OCI-LY1 (cell line): ENCODE measurements around the gene PRCP.

Source experiments
- H2AFZ ChIP-seq: fragments of 200-600 bp; sonication (generic), shearing (Covaris generic); 2 replicates; pipeline ENCODE4 v1.6.0; 2014; ENCODE audit warnings: antibody characterized with exemption, mild to moderate bottlenecking, low read length
- H3F3A ChIP-seq: fragments of 200-600 bp; sonication (generic), shearing (Covaris generic); 2 replicates; pipeline ENCODE4 v1.6.0; 2014; ENCODE audit warnings: mild to moderate bottlenecking, antibody characterized with exemption, low read length, moderate library complexity; ENCODE audit not compliant: insufficient read depth
- H3K27ac ChIP-seq: fragments of 200-600 bp; sonication (generic); 2 replicates; pipeline ENCODE4 v1.5.1; 2014; ENCODE audit warnings: low read length, mixed run types, mild to moderate bottlenecking, low read depth; ENCODE audit not compliant: poor library complexity, severe bottlenecking
- H3K27me3 ChIP-seq: fragments of 200-600 bp; sonication (generic); 2 replicates; pipeline ENCODE4 v1.6.0; 2014; ENCODE audit warnings: antibody characterized with exemption, mild to moderate bottlenecking, low read length, moderate library complexity; ENCODE audit not compliant: insufficient read depth
- H3K36me3 ChIP-seq: fragments of 200-600 bp; sonication (generic); 2 replicates; pipeline ENCODE4 v1.6.1; 2014; ENCODE audit warnings: mild to moderate bottlenecking, antibody characterized with exemption, low read length, moderate library complexity, mixed read lengths; ENCODE audit not compliant: insufficient read depth
- H3K4me1 ChIP-seq: fragments of 200-600 bp; sonication (generic); 2 replicates; pipeline ENCODE4 v1.5.1; 2014; ENCODE audit warnings: mild to moderate bottlenecking, low read length, moderate library complexity; ENCODE audit not compliant: insufficient read depth, severe bottlenecking
- H3K4me2 ChIP-seq: fragments of 200-600 bp; sonication (generic), shearing (Covaris generic); 2 replicates; pipeline ENCODE4 v1.6.1; 2014; ENCODE audit warnings: low read length
- H3K4me3 ChIP-seq: fragments of 200-600 bp; sonication (generic); 2 replicates; pipeline ENCODE4 v1.5.1; 2014; ENCODE audit warnings: low read length, low read depth, mild to moderate bottlenecking, mixed read lengths; ENCODE audit not compliant: poor library complexity, severe bottlenecking
- H3K79me2 ChIP-seq: fragments of 200-600 bp; shearing (Covaris generic); 2 replicates; pipeline ENCODE4 v1.6.1; 2016; ENCODE audit warnings: mixed run types, low read length, mixed read lengths; ENCODE audit not compliant: insufficient read depth
- H3K9ac ChIP-seq: fragments of 200-600 bp; sonication (generic), shearing (Covaris generic); 2 replicates; pipeline ENCODE4 v1.6.1; 2014; ENCODE audit warnings: mild to moderate bottlenecking, low read length, mixed read lengths
- H3K9me2 ChIP-seq: fragments of 200-600 bp; sonication (generic), shearing (Covaris generic); 2 replicates; pipeline ENCODE4 v1.6.1; 2014; ENCODE audit warnings: low read depth, mild to moderate bottlenecking, low read length, mixed read lengths
- H3K9me3 ChIP-seq: fragments of 200-600 bp; shearing (Covaris generic); 2 replicates; pipeline ENCODE4 v1.6.1; 2014; ENCODE audit warnings: low read length, mixed read lengths
- H4K20me1 ChIP-seq: fragments of 200-600 bp; sonication (generic), shearing (Covaris generic); 2 replicates; pipeline ENCODE4 v1.6.0; 2016; ENCODE audit warnings: mild to moderate bottlenecking, low read length; ENCODE audit not compliant: insufficient read depth
- EZH2 ChIP-seq: fragments of 200-600 bp; sonication (generic), shearing (Covaris generic); IDR thresholded peaks from 2 replicates; pipeline ENCODE4 v1.8.0; 2017; ENCODE audit warnings: borderline replicate concordance, mixed run types, mild to moderate bottlenecking, antibody characterized with exemption, low read length, moderate library complexity, mixed read lengths
- TF ChIP-seq, protein P1 (sequence below): fragments of 200-600 bp; sonication (generic), shearing (Covaris generic); IDR thresholded peaks from 2 replicates; pipeline ENCODE4 v1.5.1; 2017; ENCODE audit warnings: mild to moderate bottlenecking, antibody characterized with exemption, low read length, moderate library complexity, mixed read lengths

Gene PRCP

GRCh38 chr11:82837650-82838049, 62.6 kb downstream of the PRCP start:
- H4K20me1 ChIP-seq: no peaks in the 10 kb centered on the region
- no peak overlapping the region for H3K9ac ChIP-seq
- H3K27ac ChIP-seq: no peak overlapping the region
- no peaks in the 10 kb centered on the region for H3K9me3 ChIP-seq
- no peaks in the 10 kb centered on the region for H3K9me2 ChIP-seq
- no peaks in the 10 kb centered on the region for H3K36me3 ChIP-seq
- no peak overlapping the region for H2AFZ ChIP-seq
- no peaks in the 10 kb centered on the region for H3K27me3 ChIP-seq
- no peak overlapping the region for H3K4me3 ChIP-seq
- H3K79me2 ChIP-seq: no peaks in the 10 kb centered on the region
- no peak for TF ChIP-seq EZH2
- TF ChIP-seq, protein P1, sequence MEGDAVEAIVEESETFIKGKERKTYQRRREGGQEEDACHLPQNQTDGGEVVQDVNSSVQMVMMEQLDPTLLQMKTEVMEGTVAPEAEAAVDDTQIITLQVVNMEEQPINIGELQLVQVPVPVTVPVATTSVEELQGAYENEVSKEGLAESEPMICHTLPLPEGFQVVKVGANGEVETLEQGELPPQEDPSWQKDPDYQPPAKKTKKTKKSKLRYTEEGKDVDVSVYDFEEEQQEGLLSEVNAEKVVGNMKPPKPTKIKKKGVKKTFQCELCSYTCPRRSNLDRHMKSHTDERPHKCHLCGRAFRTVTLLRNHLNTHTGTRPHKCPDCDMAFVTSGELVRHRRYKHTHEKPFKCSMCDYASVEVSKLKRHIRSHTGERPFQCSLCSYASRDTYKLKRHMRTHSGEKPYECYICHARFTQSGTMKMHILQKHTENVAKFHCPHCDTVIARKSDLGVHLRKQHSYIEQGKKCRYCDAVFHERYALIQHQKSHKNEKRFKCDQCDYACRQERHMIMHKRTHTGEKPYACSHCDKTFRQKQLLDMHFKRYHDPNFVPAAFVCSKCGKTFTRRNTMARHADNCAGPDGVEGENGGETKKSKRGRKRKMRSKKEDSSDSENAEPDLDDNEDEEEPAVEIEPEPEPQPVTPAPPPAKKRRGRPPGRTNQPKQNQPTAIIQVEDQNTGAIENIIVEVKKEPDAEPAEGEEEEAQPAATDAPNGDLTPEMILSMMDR: no peak
- no peaks in the 10 kb centered on the region for H3K4me1 ChIP-seq
- H3K4me2 ChIP-seq: no peak overlapping the region
- no peaks in the 10 kb centered on the region for H3F3A ChIP-seq

DNA sequence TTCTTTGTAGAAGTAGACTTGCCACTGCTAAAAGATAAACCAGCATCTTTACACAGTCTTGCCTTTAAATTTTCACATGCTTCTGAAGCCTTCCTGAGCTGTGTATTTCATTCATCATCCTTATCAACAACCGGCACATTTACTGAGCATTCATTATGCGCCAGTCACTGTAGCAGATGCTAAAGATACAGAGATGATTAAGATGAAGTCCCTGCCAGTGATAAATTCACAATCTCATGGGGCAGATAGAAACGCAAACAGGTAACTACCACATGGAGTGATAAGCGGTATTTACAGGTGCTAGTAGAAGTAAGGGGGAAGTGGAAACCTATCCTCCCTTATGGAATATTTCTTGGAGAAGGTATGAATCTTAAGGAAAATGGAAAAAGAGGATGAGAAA, 67.2 kb downstream of the PRCP start:
- no peak overlapping the region for H2AFZ ChIP-seq
- no peaks in the 10 kb centered on the region for H3K4me1 ChIP-seq
- no peaks in the 10 kb centered on the region for H3F3A ChIP-seq
- H3K9me2 ChIP-seq: no peaks in the 10 kb centered on the region
- no peaks in the 10 kb centered on the region for H4K20me1 ChIP-seq
- H3K4me2 ChIP-seq: no peak overlapping the region
- no peak overlapping the region for H3K4me3 ChIP-seq
- no peak overlapping the region for H3K9ac ChIP-seq
- TF ChIP-seq EZH2: no peak
- TF ChIP-seq, protein P1: no peak
- no peaks in the 10 kb centered on the region for H3K27me3 ChIP-seq
- no peaks in the 10 kb centered on the region; the same call in 1 of the 2 replicates for H3K36me3 ChIP-seq
- no peaks in the 10 kb centered on the region for H3K79me2 ChIP-seq
- H3K27ac ChIP-seq: no peak overlapping the region
- no peaks in the 10 kb centered on the region for H3K9me3 ChIP-seq

DNA sequence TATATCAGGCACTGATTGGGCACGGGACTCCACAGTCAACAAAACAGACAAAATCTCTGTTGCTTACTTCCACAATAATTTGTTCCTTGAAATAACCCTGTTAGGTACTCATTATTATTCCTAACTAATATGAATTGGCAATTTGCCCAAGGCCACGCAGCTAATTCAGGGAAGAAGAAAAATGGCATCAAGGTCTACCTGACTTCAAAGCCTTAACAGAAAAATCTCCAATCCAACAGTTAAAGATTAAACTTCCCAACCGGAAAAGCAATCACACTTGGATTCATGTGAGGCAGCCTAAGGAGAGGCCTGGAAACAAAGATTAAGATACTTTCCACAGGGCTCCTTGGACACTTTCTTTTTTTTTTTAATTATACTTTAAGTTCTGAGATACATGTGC, 68.9 kb downstream of the PRCP start:
- Histone ChIP-seq H3F3A (no peaks in the 10 kb centered on the region), H3K4me1 (no peaks in the 10 kb centered on the region), H3K9ac (no peak overlapping the region), H3K27ac (no peak overlapping the region), H3K79me2 (no peaks in the 10 kb centered on the region), H4K20me1 (no peaks in the 10 kb centered on the region), H3K27me3 (no peaks in the 10 kb centered on the region), H2AFZ (no peak overlapping the region), H3K9me3 (no peaks in the 10 kb centered on the region), H3K4me3 (no peak overlapping the region), H3K9me2 (no peaks in the 10 kb centered on the region), H3K36me3 (no peaks in the 10 kb centered on the region; the same call in 1 of the 2 replicates), H3K4me2 (no peak overlapping the region)
- TF ChIP-seq, protein P1: no peak
- TF ChIP-seq EZH2: no peak
